ENCODE data around the gene CACNG3. TPM values are rescaled to one million over a fixed set of nuclear protein-coding genes. Genes with fewer than 3 reads are reported as not detected.

Gene CACNG3
- total RNA-seq, 3 donors from 2014 or later = not detected

DNA sequence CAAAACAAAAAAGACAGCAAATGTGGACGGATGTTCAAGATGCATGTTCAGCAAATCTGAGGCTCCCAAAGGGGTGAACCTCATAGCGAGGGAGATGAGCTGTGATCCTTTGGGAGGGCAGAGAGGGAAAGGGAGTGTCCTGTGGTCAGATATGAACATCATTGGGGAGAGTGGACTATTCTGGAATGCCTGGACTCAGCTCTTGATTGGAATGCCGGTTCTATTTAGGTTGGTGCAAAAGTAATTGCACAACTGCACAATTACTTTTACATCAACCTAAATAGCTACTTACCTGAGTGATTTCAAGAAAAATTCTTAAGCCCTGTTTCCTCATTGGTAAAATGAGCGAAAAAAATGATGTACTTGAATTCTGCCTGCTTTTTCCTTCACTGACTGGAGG is 89.6 kb downstream of the CACNG3 start:
- DNase-seq (ENCODE audit: low spot score in 2 of 2) = no peak
- Histone ChIP-seq H3K4me1 (no peaks in the 10 kb centered on the region), H3K36me3 (no peaks in the 10 kb centered on the region), H3K27ac (no peak overlapping the region), H3K27me3 (no peaks in the 10 kb centered on the region), H3K9me3 (no peaks in the 10 kb centered on the region), H3K4me3 (no peak overlapping the region)
- no peak for TF ChIP-seq POLR2AphosphoS5 (IDR thresholded peaks at IDR 0.05)
- TF ChIP-seq POLR2A (IDR thresholded peaks at IDR 0.05) = no peak
- TF ChIP-seq, protein P1, sequence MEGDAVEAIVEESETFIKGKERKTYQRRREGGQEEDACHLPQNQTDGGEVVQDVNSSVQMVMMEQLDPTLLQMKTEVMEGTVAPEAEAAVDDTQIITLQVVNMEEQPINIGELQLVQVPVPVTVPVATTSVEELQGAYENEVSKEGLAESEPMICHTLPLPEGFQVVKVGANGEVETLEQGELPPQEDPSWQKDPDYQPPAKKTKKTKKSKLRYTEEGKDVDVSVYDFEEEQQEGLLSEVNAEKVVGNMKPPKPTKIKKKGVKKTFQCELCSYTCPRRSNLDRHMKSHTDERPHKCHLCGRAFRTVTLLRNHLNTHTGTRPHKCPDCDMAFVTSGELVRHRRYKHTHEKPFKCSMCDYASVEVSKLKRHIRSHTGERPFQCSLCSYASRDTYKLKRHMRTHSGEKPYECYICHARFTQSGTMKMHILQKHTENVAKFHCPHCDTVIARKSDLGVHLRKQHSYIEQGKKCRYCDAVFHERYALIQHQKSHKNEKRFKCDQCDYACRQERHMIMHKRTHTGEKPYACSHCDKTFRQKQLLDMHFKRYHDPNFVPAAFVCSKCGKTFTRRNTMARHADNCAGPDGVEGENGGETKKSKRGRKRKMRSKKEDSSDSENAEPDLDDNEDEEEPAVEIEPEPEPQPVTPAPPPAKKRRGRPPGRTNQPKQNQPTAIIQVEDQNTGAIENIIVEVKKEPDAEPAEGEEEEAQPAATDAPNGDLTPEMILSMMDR (IDR thresholded peaks at IDR 0.05) = no peak
- intact Hi-C loops (cut with DNase I; ENCODE audit: low total_unique reads) = no loop called here

DNA sequence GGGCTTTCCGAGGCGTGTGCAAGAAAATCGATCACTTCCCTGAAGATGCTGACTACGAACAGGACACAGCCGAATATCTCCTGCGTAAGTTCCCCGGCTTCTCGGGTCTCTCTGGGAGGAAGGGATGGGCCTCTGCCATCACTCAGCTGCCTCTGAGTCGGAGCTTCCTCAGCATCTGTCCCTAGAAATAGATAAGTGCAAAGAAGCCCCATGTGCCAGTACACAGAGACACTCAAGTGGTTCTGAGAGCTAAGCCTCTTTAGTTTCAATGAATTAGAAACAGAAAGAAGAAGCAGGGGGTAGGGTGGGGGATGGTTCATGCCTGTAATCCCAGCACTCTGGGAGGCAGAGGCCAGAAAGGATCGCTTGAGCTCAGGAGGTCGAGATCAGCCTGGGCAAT is 90.6 kb downstream of the CACNG3 start:
- Histone ChIP-seq H3K27ac (no peak overlapping the region), H3K4me1 (no peaks in the 10 kb centered on the region), H3K27me3 (no peaks in the 10 kb centered on the region), H3K9me3 (no peaks in the 10 kb centered on the region), H3K36me3 (no peaks in the 10 kb centered on the region), H3K4me3 (no peak overlapping the region)
- TF ChIP-seq POLR2A (IDR thresholded peaks at IDR 0.05) (no peak), POLR2AphosphoS5 (IDR thresholded peaks at IDR 0.05) (no peak)
- TF ChIP-seq, protein P1 (IDR thresholded peaks at IDR 0.05) = no peak
- no peak for DNase-seq (ENCODE audit: low spot score in 2 of 2)
- intact Hi-C loops (cut with DNase I; ENCODE audit: low total_unique reads) = no loop called here

DNA sequence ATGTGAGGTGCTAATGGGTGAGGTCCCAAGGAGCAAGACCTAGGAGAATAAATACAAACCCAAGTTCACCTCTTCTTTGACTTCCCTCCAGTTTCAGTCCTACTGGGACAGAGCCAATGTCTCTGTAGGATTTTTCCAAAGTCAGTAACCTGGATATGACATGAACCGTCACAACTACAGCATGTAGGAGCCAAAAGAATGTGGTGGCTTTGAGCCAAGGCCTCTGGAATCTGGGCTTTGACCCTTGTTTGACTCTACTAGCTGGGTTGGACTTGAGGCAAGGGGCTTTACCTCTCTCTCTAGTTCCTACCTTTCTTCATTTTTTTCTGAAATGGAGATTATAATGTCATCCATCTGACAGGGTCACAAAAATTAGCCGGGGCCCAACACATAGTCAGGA is 91.4 kb downstream of the CACNG3 start:
- Histone ChIP-seq H3K36me3 (no peaks in the 10 kb centered on the region), H3K27me3 (no peaks in the 10 kb centered on the region), H3K9me3 (no peaks in the 10 kb centered on the region), H3K4me1 (no peaks in the 10 kb centered on the region), H3K27ac (no peak overlapping the region), H3K4me3 (no peak overlapping the region)
- TF ChIP-seq, protein P1 (IDR thresholded peaks at IDR 0.05) = no peak
- TF ChIP-seq POLR2A (IDR thresholded peaks at IDR 0.05) (no peak), POLR2AphosphoS5 (IDR thresholded peaks at IDR 0.05) (no peak)
- no peak for DNase-seq (ENCODE audit: low spot score in 2 of 2)
- intact Hi-C loops (cut with DNase I; ENCODE audit: low total_unique reads) = no loop called here

DNA sequence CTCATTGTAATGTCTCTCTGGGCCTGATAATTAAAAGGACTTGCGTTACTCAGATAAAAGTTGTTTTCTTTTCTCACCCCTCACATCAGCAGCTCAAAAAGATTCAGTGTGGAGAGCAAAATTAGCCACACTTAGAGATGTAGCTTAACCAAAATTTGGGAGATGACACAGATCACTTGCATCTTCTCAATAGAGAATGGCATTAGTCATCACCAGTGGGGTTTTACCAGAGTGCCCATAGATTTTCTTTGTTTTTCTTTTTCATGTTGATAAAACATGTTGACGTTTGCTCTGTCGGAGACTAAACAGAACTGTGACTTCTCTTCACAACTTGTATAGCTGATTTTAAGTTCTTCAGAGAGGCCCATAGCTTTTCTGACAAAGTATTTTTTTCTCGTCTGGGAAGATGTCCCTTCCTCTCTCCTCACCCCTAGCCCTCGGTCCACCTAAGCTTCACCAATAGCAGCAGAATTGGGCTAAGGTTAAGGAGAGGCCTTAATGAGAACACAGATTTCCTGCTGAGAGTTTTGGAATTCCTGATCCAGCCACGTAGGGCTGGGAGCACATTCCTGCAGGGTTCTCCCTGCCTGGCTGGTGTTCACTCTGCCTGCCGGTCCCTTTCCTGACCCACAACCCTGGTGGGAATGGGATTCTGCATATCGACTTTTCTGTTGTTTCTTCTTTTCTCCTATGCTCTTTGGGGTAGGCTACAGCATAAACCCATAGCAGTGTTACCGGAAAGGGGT is 92.6 kb downstream of the CACNG3 start:
- TF ChIP-seq POLR2AphosphoS5 (IDR thresholded peaks at IDR 0.05) (no peak), POLR2A (IDR thresholded peaks at IDR 0.05) (no peak)
- TF ChIP-seq, protein P1 (IDR thresholded peaks at IDR 0.05) = no peak
- peaks cover 0 to 5% of the 10 kb centered on the region in 2 donors for H3K9me3 ChIP-seq
- no peak overlapping the region for H3K27ac ChIP-seq
- no peak for DNase-seq (ENCODE audit: low spot score in 2 of 2)
- intact Hi-C loops (cut with DNase I; ENCODE audit: low total_unique reads) = no loop called here
- no peaks in the 10 kb centered on the region for H3K4me1 ChIP-seq
- H3K27me3 ChIP-seq = no peaks in the 10 kb centered on the region
- no peak overlapping the region for H3K4me3 ChIP-seq
- H3K36me3 ChIP-seq = no peaks in the 10 kb centered on the region

DNA sequence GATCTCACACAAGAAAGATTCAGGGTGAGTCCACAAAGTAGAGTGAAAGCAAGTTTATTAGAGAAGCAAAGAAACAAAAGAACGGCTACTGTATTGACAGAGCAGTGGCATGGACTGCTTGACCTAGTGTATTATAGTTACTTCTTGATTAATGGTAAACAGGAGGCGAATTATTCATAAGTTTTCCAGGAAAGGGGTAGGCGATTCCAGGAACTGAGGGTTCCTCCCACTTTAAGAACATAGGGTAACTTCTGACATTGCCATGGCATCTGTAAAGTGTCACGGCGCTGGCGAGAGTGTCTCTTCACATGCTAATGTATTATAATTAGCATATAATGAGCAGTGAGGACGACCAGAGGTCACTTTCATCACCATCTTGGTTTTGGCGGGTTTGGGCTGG is 93.2 kb downstream of the CACNG3 start:
- intact Hi-C loops (cut with DNase I; ENCODE audit: low total_unique reads) = no loop called here
- H3K9me3 ChIP-seq = peaks cover 0 to 5% of the 10 kb centered on the region in 2 donors
- H3K4me3 ChIP-seq = no peak overlapping the region
- no peaks in the 10 kb centered on the region for H3K36me3 ChIP-seq
- DNase-seq (ENCODE audit: low spot score in 2 of 2) = no peak
- H3K4me1 ChIP-seq = no peaks in the 10 kb centered on the region
- no peak overlapping the region for H3K27ac ChIP-seq
- no peak for TF ChIP-seq POLR2AphosphoS5 (IDR thresholded peaks at IDR 0.05)
- TF ChIP-seq, protein P1 (IDR thresholded peaks at IDR 0.05) = no peak
- TF ChIP-seq POLR2A (IDR thresholded peaks at IDR 0.05) = no peak
- no peaks in the 10 kb centered on the region for H3K27me3 ChIP-seq
